Erythroblast (primary cell): Measurements from ENCODE around the gene DISP2.

Experiments used
- GATA1 ChIP-seq: IDR thresholded peaks from 2 replicates; pipeline ENCODE4 v1.6.1; 2011; ENCODE audit warnings: low read depth, mild to moderate bottlenecking, control low read depth, low read length, moderate library complexity
- POLR2A ChIP-seq: IDR thresholded peaks from 2 replicates; pipeline ENCODE4 v1.6.1; 2011; ENCODE audit warnings: mild to moderate bottlenecking, low read length

- no peak for TF ChIP-seq POLR2A
- no peak for TF ChIP-seq GATA1
Observed at GRCh38 chr15:40379374-40379773, 21.4 kb downstream of the DISP2 start.
